ENCODE data around the gene OR7D2.

Gene OR7D2

DNA sequence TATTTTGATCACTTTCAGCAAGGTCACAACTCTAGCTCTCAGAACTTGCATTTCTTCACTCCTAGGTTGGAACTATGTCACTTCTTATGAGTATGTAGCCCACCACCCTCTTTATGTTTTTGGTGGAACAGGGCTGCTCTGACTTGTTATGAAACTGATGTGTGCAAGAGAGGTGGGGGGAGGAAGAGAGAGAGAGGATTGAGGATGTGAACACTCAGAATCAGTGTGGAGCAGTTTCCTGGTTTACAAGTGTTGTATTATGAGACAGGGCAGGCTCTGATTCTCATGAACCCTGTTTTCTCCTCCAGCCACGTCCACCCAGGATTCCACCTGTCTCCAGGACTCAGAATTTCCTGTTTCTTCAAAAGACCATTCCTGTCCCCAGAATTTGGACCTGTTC, 22.5 kb upstream of the OR7D2 start:
- no peak for DNase-seq (ENCODE audit: low read depth, low spot score)
- ChIA-PET POLR2A (no interaction called here), CTCF (no interaction called here)
- TF ChIP-seq CTCF (IDR thresholded peaks at IDR 0.05; ENCODE audit: insufficient read depth, low read length, missing control alignments): no peak
- no peak overlapping the region for H3K4me3 ChIP-seq (ENCODE audit: low read depth, low read length)

DNA sequence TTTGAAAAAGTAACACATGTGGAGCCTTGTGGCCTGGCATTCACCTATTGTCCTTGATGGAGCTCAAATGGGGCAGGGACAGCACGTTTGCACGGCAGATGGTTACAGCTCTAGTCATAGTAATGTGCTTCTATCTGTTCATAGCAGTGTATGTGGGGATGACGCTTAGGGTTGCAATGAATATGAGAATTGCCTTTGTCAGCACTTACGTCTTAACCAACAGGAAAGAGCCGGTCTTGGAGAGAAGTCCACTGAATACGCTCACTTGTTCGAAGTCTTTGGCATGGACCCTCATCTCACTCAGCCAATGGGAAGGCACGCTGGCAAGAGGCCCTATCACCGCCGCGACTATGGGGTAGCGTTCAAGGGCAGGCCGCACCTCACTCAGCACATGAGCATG, 18.9 kb upstream of the OR7D2 start:
- CTCF ChIA-PET: no interaction called here
- POLR2A ChIA-PET: no interaction called here
- DNase-seq (ENCODE audit: low read depth, low spot score): no peak
- H3K4me3 ChIP-seq (ENCODE audit: low read depth, low read length): no peak overlapping the region
- no peak for TF ChIP-seq CTCF (IDR thresholded peaks at IDR 0.05; ENCODE audit: insufficient read depth, low read length, missing control alignments)

- no peak overlapping the region for H3K4me3 ChIP-seq (ENCODE audit: low read depth, low read length)
- POLR2A ChIA-PET: no interaction called here
- TF ChIP-seq CTCF (IDR thresholded peaks at IDR 0.05; ENCODE audit: insufficient read depth, low read length, missing control alignments): no peak
- CTCF ChIA-PET: no interaction called here
- no peak for DNase-seq (ENCODE audit: low read depth, low spot score)
Observed at GRCh38 chr19:9161427-9161826, 17.4 kb upstream of the OR7D2 start.

DNA sequence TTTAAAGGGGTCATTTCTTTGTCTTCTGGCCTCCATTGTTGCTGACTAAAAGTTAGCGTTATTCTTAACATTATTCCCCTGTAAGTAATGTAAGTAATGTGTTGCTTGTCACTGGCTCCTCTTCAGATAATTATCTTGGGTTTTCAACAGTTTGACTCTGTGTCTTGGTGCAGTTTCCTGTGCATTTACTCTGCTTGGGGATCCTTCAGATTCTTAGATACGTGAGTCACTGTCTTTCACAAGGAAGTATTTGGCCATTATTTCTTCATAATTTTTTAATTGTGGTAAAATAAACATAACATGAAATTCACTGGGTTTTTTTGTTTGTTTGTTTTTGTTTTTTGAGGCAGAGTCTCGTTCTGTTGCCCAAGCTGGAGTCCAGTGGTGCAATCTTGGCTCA, 13.5 kb upstream of the OR7D2 start:
- ChIA-PET CTCF (no interaction called here), POLR2A (no interaction called here)
- no peak for TF ChIP-seq CTCF (IDR thresholded peaks at IDR 0.05; ENCODE audit: insufficient read depth, low read length, missing control alignments)
- H3K4me3 ChIP-seq (ENCODE audit: low read depth, low read length): no peak overlapping the region
- no peak for DNase-seq (ENCODE audit: low read depth, low spot score)

- no peak overlapping the region for H3K4me3 ChIP-seq (ENCODE audit: low read depth, low read length)
- TF ChIP-seq CTCF (IDR thresholded peaks at IDR 0.05; ENCODE audit: insufficient read depth, low read length, missing control alignments): no peak
- ChIA-PET CTCF (no interaction called here), POLR2A (no interaction called here)
- no peak for DNase-seq (ENCODE audit: low read depth, low spot score)
Observed at GRCh38 chr19:9166846-9167245, 11.9 kb upstream of the OR7D2 start.

DNA sequence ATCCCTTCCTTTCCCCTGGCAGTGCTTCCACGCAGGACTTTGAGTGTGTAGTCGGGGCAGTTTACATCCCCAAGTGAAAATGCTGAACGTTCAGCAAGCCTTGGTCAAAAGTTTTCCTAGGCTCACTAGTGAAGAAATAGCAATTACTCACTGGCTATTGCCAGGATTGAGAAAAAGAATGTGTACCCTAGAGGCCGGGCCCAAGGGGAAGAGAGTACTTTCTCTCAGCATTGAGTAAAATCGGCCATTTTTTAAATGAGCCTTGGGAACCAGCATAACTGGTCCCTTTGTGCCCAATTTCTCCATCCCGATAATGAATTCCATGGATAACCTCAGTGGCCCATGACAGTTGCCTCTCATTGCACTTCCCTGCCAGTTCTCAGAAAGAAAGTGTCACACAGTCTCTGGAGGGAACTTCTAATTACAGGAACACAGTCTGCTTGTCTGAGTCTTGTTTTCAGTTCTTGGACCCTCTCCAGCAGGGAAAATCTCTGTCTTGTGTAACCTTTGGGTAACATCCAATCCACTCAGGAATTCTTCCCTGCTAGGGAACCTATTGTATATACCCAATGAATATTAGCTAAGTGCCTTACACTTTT, 7.3 kb upstream of the OR7D2 start:
- CTCF ChIA-PET: no interaction called here
- no peak overlapping the region for H3K4me3 ChIP-seq (ENCODE audit: low read depth, low read length)
- POLR2A ChIA-PET: no interaction called here
- DNase-seq (ENCODE audit: low read depth, low spot score): no peak
- TF ChIP-seq CTCF (IDR thresholded peaks at IDR 0.05; ENCODE audit: insufficient read depth, low read length, missing control alignments): no peak
